ENCODE data around the gene KRT39. TPM values are rescaled to one million over a fixed set of nuclear protein-coding genes. Genes with fewer than 3 reads are reported as not detected.

Gene KRT39
- total and polyA plus RNA-seq, 10 of the 15 experiments (the other 5 are each of a cell fraction or from before 2014, with no cell fraction given) = not detected

DNA sequence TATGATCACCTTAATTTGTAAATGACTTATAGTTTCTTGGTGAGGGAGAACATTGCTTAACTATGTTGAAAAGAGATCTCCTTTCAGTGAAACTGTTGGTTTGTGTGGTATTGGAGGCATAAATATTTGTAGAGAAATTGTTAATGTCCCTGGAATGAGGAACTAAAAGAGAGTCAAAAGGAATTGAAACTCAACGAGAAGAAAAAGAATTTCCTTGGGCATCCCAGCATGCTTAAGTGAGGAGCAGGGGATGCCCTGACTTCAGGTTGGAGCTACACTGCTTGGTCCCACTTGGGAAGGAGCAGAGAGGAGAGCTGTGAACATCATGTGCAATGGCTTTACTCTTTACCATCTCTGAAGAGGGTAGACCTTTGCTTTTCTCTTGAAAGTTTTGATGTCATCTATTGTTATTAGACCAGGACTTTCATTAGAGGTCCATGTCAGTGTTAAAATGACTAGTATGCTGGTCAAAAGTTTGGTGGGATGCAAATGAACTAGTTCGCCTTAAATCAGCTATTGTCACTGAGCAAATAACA, 51.0 kb downstream of the KRT39 start (continued):
- TF ChIP-seq MLLT1 (IDR thresholded peaks at IDR 0.05) (no peak), JUNB (IDR thresholded peaks at IDR 0.05) (peak; percentile 92), MTA3 (IDR thresholded peaks at IDR 0.05; ENCODE audit: borderline replicate concordance, low read length) (no peak; the same call in 1 of the 2 replicates), KLF5 (IDR thresholded peaks at IDR 0.05; ENCODE audit: partially characterized antibody) (no peak), BHLHE40 (IDR thresholded peaks at IDR 0.05; ENCODE audit: borderline replicate concordance in 1 of 2, low read depth in 2 of 2, low read length in 1 of 2) (0 out of 4 replicates have a peak, but pooled peaks of 1 of the 2 experiments have one; percentile 18), SRF (IDR thresholded peaks at IDR 0.05; ENCODE audit: low read depth in 2 of 2, low read length in 2 of 2) (no peak), USF2 (IDR thresholded peaks at IDR 0.05; ENCODE audit: borderline replicate concordance, low read depth, low read length) (no peak), MTA2 (IDR thresholded peaks at IDR 0.05; ENCODE audit: low read depth) (peak; percentile 76), POLR2AphosphoS5 (IDR thresholded peaks at IDR 0.05; ENCODE audit: low read length) (no peak), LARP7 (IDR thresholded peaks at IDR 0.05) (no peak), IRF5 (IDR thresholded peaks at IDR 0.05; ENCODE audit: borderline replicate concordance) (no peak), SIX5 (IDR thresholded peaks at IDR 0.05; ENCODE audit: low read depth, low read length, severe bottlenecking) (no peak), STAT3 (IDR thresholded peaks at IDR 0.05; ENCODE audit: low read depth, low read length) (no peak), IKZF2 (IDR thresholded peaks at IDR 0.05) (peak; percentile 44 to 52; a peak in 3 of 4 replicates), EP300 (IDR thresholded peaks at IDR 0.05; ENCODE audit: borderline replicate concordance in 1 of 2, control insufficient read depth in 1 of 2, low read depth in 2 of 2, low read length in 2 of 2) (peak in 1 of 2 experiments; percentile 66; a peak in 1 of 4 replicates), WRNIP1 (IDR thresholded peaks at IDR 0.05; ENCODE audit: borderline replicate concordance, low read depth, low read length) (no peak), ATF7 (IDR thresholded peaks at IDR 0.05; ENCODE audit: low read depth) (peak; percentile 77)
- TF ChIP-seq, protein P1, sequence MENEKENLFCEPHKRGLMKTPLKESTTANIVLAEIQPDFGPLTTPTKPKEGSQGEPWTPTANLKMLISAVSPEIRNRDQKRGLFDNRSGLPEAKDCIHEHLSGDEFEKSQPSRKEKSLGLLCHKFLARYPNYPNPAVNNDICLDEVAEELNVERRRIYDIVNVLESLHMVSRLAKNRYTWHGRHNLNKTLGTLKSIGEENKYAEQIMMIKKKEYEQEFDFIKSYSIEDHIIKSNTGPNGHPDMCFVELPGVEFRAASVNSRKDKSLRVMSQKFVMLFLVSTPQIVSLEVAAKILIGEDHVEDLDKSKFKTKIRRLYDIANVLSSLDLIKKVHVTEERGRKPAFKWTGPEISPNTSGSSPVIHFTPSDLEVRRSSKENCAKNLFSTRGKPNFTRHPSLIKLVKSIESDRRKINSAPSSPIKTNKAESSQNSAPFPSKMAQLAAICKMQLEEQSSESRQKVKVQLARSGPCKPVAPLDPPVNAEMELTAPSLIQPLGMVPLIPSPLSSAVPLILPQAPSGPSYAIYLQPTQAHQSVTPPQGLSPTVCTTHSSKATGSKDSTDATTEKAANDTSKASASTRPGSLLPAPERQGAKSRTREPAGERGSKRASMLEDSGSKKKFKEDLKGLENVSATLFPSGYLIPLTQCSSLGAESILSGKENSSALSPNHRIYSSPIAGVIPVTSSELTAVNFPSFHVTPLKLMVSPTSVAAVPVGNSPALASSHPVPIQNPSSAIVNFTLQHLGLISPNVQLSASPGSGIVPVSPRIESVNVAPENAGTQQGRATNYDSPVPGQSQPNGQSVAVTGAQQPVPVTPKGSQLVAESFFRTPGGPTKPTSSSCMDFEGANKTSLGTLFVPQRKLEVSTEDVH (IDR thresholded peaks at IDR 0.05; ENCODE audit: low read depth, partially characterized antibody) = no peak
- TF ChIP-seq, protein P2, sequence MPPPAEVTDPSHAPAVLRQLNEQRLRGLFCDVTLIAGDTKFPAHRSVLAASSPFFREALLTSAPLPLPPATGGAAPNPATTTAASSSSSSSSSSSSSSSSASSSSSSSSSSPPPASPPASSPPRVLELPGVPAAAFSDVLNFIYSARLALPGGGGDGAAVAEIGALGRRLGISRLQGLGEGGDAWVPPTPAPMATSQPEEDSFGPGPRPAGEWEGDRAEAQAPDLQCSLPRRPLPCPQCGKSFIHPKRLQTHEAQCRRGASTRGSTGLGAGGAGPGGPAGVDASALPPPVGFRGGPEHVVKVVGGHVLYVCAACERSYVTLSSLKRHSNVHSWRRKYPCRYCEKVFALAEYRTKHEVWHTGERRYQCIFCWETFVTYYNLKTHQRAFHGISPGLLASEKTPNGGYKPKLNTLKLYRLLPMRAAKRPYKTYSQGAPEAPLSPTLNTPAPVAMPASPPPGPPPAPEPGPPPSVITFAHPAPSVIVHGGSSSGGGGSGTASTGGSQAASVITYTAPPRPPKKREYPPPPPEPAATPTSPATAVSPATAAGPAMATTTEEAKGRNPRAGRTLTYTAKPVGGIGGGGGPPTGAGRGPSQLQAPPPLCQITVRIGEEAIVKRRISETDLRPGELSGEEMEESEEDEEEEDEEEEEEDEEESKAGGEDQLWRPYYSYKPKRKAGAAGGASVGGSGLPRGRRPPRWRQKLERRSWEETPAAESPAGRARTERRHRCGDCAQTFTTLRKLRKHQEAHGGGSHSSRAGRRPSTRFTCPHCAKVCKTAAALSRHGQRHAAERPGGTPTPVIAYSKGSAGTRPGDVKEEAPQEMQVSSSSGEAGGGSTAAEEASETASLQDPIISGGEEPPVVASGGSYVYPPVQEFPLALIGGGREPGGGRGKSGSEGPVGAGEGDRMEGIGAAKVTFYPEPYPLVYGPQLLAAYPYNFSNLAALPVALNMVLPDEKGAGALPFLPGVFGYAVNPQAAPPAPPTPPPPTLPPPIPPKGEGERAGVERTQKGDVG (CRISPR knock-in tag; IDR thresholded peaks at IDR 0.05) = no peak

Data from GM12878 (cell line).